RWPE1 (cell line): ENCODE measurements around the gene LAPTM5.

Source experiments
- CTCF ChIA-PET: fragments of 350-600 bp; sonication (Branson Sonifier 250); formaldehyde crosslinking; extraction: SDS; loops from one replicate; lab custom pipeline; 2021; lab: Yijun Ruan, JAX
- POLR2A ChIA-PET: fragments of 400-600 bp; formaldehyde crosslinking; extraction: SDS; loops from one replicate; lab custom pipeline; 2020; ENCODE audit warnings: antibody characterized with exemption; ENCODE audit not compliant: low non-redundant PET; lab: Yijun Ruan, JAX
- DNase-seq: peaks from one replicate; pipeline ENCODE4 v3.0.0; 2012; ENCODE audit warnings: low spot score
- H3K27ac ChIP-seq: fragments of 450-650 bp; 2 replicates; pipeline ENCODE4 v1.5.1; 2017
- TF ChIP-seq, protein P1 (sequence below): fragments of 450-650 bp; conservative IDR thresholded peaks from 2 replicates; pipeline ENCODE4 v1.5.1; 2017; ENCODE audit warnings: low read depth, mild to moderate bottlenecking

Gene LAPTM5

GRCh38 chr1:30704765-30705509, 52.6 kb downstream of the LAPTM5 start:
- ChIA-PET CTCF (no interaction called here), POLR2A (no interaction called here)
- no peak overlapping the region for H3K27ac ChIP-seq
- DNase-seq, result no peak
- TF ChIP-seq, protein P1, sequence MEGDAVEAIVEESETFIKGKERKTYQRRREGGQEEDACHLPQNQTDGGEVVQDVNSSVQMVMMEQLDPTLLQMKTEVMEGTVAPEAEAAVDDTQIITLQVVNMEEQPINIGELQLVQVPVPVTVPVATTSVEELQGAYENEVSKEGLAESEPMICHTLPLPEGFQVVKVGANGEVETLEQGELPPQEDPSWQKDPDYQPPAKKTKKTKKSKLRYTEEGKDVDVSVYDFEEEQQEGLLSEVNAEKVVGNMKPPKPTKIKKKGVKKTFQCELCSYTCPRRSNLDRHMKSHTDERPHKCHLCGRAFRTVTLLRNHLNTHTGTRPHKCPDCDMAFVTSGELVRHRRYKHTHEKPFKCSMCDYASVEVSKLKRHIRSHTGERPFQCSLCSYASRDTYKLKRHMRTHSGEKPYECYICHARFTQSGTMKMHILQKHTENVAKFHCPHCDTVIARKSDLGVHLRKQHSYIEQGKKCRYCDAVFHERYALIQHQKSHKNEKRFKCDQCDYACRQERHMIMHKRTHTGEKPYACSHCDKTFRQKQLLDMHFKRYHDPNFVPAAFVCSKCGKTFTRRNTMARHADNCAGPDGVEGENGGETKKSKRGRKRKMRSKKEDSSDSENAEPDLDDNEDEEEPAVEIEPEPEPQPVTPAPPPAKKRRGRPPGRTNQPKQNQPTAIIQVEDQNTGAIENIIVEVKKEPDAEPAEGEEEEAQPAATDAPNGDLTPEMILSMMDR, result no peak

GRCh38 chr1:30704271-30704670, 53.3 kb downstream of the LAPTM5 start:
- H3K27ac ChIP-seq, result no peak overlapping the region
- CTCF ChIA-PET, result no interaction called here
- no peak for DNase-seq
- TF ChIP-seq, protein P1, result no peak
- POLR2A ChIA-PET, result no interaction called here

DNA sequence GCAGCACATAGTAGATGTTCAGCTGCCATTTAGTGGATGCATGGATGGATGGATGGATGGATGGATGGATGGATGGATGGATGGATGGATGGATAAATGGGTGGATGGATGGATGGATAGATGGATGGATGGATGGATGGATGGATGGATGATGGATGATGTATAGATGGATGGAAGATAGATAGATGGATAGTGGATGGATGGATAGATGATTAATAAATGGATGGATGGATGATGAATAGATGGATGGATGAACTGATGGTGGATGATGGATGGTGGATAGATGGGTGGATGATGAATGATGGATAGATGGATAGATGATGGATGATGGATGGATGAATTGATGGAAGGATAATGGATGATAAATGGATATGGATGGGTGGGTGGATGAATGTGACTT, 54.8 kb downstream of the LAPTM5 start:
- TF ChIP-seq, protein P1, result no peak
- no peak for DNase-seq
- POLR2A ChIA-PET, result no interaction called here
- CTCF ChIA-PET, result no interaction called here
- H3K27ac ChIP-seq, result no peak overlapping the region

- ChIA-PET CTCF (no interaction called here), POLR2A (no interaction called here)
- DNase-seq, result no peak
- H3K27ac ChIP-seq, result peak overlapping the region; percentile 79
- TF ChIP-seq, protein P1, result no peak
Measured at GRCh38 chr1:30701258-30701633, 56.3 kb downstream of the LAPTM5 start.

DNA sequence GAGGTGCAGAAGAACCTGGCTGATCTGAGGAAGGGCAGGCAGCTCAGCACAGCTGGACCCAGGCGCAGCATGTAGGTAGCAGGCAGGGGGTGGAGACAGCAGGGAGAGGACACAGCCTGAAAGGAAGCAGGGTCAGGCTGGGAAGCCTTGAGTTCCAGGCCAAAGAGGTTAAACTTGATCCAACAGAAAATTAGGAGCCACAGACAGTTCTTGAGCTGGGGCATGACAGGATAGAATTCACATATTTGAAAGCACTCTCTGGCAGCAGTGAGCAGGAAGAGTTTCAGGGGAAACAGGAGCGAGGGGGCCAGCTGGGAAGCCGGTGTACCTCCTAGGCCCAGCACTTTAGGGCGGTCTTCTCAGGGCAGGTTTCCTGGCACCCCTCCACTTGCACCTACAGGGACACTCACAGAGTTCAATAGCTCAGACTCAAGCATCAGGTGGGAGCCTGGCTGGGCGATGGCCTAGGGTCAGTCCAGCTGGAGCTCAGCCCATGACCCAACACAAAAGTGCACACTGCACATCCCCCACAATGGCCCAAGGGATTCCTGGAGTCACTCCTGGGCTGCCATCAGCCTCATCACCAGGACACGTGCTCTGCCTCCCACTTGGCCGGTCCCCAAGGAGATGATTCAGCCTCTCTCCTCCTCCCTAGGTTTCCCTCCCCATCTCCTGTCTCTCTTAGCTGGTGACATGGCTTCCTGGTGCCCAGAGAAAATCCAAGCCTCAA, 56.9 kb downstream of the LAPTM5 start:
- ChIA-PET CTCF (interaction anchor here (0.6 kb wide), 1 partner anchor 71 kb away, joined by 3 read pairs; no protein-coding TSS in a partner anchor), POLR2A (no interaction called here)
- TF ChIP-seq, protein P1, result no peak
- DNase-seq, result peak; percentile 69
- peak overlapping the region; percentile 79 for H3K27ac ChIP-seq

GRCh38 chr1:30699762-30700161, 57.8 kb downstream of the LAPTM5 start:
- DNase-seq, result no peak
- TF ChIP-seq, protein P1, result no peak
- ChIA-PET POLR2A (no interaction called here), CTCF (no interaction called here)
- H3K27ac ChIP-seq, result no peak overlapping the region
